ENCODE data around the gene GABPA. TPM values are rescaled to one million over a fixed set of nuclear protein-coding genes. Genes with fewer than 3 reads are reported as not detected.
"Not testable (repeated sequence)": the region's sequence is repeated elsewhere in the genome, so short reads cannot be mapped to it uniquely, and the experiment has no call there.

The GABPA gene
- total RNA-seq (10 to 100 TPM; 23.1 to 31.9 (median 29.4) TPM), polyA plus RNA-seq (10 to 100 TPM; 21.7 to 22.0 TPM), total RNA-seq (33.5 reads per million, percentile 62 among the genes with 10 or more reads in this experiment)

DNA sequence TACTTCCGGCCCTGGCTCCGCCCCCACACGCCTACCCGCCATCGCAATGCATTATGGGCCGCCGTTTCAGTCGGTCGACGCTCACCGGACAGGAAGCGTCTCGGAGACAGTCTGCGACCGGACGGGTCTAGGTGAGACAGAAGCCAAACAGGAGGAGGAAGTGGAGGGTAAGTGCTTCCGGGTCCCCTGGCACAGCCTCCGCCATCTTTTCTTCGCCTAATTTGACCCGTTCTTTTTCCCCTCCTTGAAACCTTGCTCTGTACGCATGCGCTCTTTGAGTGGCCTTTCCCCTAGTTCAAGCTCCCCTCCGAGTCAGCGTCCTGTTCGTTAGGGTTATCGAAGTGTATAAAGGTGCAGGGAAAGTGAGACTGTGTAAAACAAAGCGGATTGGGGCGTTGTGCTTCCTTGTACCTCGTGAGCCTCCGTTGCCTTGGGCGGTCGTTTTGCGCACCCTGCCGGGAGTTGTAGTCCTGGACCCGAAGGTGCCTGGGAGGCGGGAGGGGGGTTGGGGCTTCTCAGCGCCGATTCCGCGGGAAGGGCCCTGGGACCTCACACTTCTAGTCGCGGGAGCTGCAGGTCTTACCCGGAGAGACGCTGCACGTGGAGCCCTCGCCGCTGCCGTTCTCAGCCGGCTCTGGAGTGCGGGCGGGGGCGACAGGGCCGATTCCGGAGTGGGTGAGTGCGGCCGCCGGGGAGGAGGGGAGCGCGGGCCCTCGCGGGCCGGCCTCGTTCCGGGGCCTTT, at the start of gene GABPA, which contains the start of gene ATP5PF:
TSS of gene GABPA (plus strand) at position 69 of the 742 bp plus-strand sequence. CDS start 6,627 bp downstream, outside the sequence.
TSS of gene ATP5PF (minus strand) at position 1 of the 742 bp plus-strand sequence. CDS start 5,110 bp downstream, outside the sequence.
- peak within 1 kb of the TSS; percentile 88 for H3K27ac ChIP-seq (ENCODE audit: low read depth, low read length)
- no peaks in the 10 kb centered on the region for H3K27me3 ChIP-seq (ENCODE audit: control insufficient read depth in 2 of 2, insufficient read depth in 2 of 2, low read length in 2 of 2)
- H3K4me1 Mint-ChIP-seq = peaks cover 35 to 78% (median 64%) of the 10 kb centered on the region in 7 donors
- peak within 1 kb of the TSS; percentile 98 to 100 (median 100) for H3K4me3 Mint-ChIP-seq
- peaks cover 0 to 9% (median 0%) of the 10 kb centered on the region in 11 donors for H3K9me3 Mint-ChIP-seq
- DNase-seq = peak; percentile 95 to 99 (median 97)
- H3K27me3 Mint-ChIP-seq = peaks cover 0 to 4% (median 0%) of the 10 kb centered on the region in 5 donors
- ATAC-seq = peak; percentile 96
- peak within 1 kb of the TSS; percentile 96 for H3K4me3 ChIP-seq (ENCODE audit: low read length)
- H3K36me3 Mint-ChIP-seq = peaks cover 0 to 13% (median 2%) of the 10 kb centered on the region in 5 donors
- peaks cover 0 to 4% (median 0%) of the 10 kb centered on the region in 3 experiments for H3K36me3 ChIP-seq (ENCODE audit: control insufficient read depth in 2 of 3, insufficient read depth in 3 of 3, low read length in 3 of 3)
- intact Hi-C loops (cut with micrococcal nuclease) = loop anchor here (1.0 to 5.0 kb wide), 14 partner anchors 22 to 436 kb away; partner anchors contain the start of genes APP (in 2 of the 2), MRPL39 (in 2 of the 2) and JAM2 (in 1 of the 2)
- CTCF ChIA-PET = interaction anchor here (0.7 to 1.1 kb wide), 4 partner anchors 12 to 436 kb away, joined by 3 to 6 read pairs (median 4); no protein-coding TSS in a partner anchor
- peaks cover 0 to 13% of the 10 kb centered on the region in 2 donors for H3K4me1 ChIP-seq (ENCODE audit: control insufficient read depth in 2 of 2, insufficient read depth in 2 of 2, low read length in 2 of 2)
- H3K27ac Mint-ChIP-seq = peak within 1 kb of the TSS; percentile 98 to 100 (median 100)
- POLR2A ChIA-PET = interaction anchor here (0.9 to 1.7 kb wide), 8 partner anchors 10 to 436 kb away, joined by 3 to 17 read pairs (median 4); partner anchors contain the start of genes APP and MRPL39
- no peaks in the 10 kb centered on the region for H3K9me3 ChIP-seq (ENCODE audit: control insufficient read depth in 2 of 3, low read length in 3 of 3)

- H3K4me1 ChIP-seq (ENCODE audit: control insufficient read depth in 2 of 2, insufficient read depth in 2 of 2, low read length in 2 of 2) = no peaks in the 10 kb centered on the region
- no peak overlapping the region for H3K27ac ChIP-seq (ENCODE audit: low read depth, low read length)
- ChIA-PET POLR2A (no interaction called here), CTCF (no interaction called here)
- H3K9me3 ChIP-seq (ENCODE audit: control insufficient read depth in 2 of 3, low read length in 3 of 3) = no peaks in the 10 kb centered on the region
- H3K27me3 Mint-ChIP-seq = peaks cover 0 to 12% (median 9%) of the 10 kb centered on the region in 5 donors
- no peaks in the 10 kb centered on the region for H3K36me3 ChIP-seq (ENCODE audit: control insufficient read depth in 2 of 3, insufficient read depth in 3 of 3, low read length in 3 of 3)
- H3K9me3 Mint-ChIP-seq = peaks cover 0 to 2% (median 0%) of the 10 kb centered on the region in 11 donors
- H3K4me3 ChIP-seq (ENCODE audit: low read length) = no peak overlapping the region
- H3K36me3 Mint-ChIP-seq = no peaks in the 10 kb centered on the region
- intact Hi-C loops (cut with micrococcal nuclease) = no loop called here
- H3K4me1 Mint-ChIP-seq = no peaks in the 10 kb centered on the region
- H3K27me3 ChIP-seq (ENCODE audit: control insufficient read depth in 2 of 2, insufficient read depth in 2 of 2, low read length in 2 of 2) = no peaks in the 10 kb centered on the region
- H3K27ac Mint-ChIP-seq = no peak overlapping the region
- no peak overlapping the region for H3K4me3 Mint-ChIP-seq
- ATAC-seq (no peak), DNase-seq (no peak)
These were observed 47.0 kb upstream of the GABPA start for GRCh38 chr21:25687787-25688186.

DNA sequence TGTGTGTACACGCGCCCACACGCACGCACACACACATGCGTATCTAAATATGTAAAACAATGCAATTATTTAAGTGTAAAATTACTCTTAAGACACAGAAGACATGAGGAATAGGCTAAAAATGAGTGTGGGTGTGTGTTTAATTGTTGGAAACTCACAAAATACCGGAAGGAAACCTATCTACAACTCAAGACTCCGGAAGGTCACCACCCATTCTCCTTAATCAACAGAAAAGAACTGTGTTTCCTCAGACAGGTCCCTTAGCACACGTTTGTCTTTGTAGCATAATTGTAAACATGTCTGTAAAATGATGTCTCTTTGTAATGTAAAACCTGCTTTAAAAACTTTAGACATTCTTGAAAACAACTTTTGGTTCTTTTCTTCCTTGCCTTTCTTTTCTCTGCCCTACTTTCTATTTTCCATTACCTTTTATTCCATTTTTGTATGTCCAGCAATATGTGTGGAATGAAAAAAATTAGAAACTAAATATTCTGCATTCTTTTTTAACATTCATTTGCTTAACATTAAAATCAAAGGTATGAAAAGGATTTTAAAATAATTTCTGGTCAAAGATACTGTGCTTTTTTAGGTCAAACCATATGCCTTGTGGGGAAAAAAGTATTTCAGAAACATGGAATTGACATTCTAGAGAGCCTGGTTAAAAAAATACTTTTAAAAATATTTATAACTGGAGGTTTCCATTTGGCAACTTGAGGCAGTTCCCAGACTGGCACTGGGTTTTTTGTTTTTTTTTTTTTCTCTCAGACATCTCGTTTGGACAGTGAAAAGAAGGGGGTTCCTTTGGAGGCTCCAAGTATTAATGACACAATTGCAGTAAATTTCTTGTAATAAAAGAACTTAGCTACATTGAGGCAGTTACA, 46.3 kb upstream of the GABPA start:
- POLR2A ChIA-PET = no interaction called here
- Mint-ChIP-seq H3K9me3 (peaks cover 0 to 2% (median 0%) of the 10 kb centered on the region in 11 donors), H3K4me1 (no peaks in the 10 kb centered on the region), H3K27ac (no peak overlapping the region), H3K4me3 (no peak overlapping the region), H3K36me3 (no peaks in the 10 kb centered on the region), H3K27me3 (peaks cover 0 to 12% (median 9%) of the 10 kb centered on the region in 5 donors)
- Histone ChIP-seq H3K27me3 (ENCODE audit: control insufficient read depth in 2 of 2, insufficient read depth in 2 of 2, low read length in 2 of 2) (no peaks in the 10 kb centered on the region), H3K27ac (ENCODE audit: low read depth, low read length) (no peak overlapping the region), H3K9me3 (ENCODE audit: control insufficient read depth in 2 of 3, low read length in 3 of 3) (no peaks in the 10 kb centered on the region), H3K4me3 (ENCODE audit: low read length) (no peak overlapping the region), H3K36me3 (ENCODE audit: control insufficient read depth in 2 of 3, insufficient read depth in 3 of 3, low read length in 3 of 3) (no peaks in the 10 kb centered on the region), H3K4me1 (ENCODE audit: control insufficient read depth in 2 of 2, insufficient read depth in 2 of 2, low read length in 2 of 2) (no peaks in the 10 kb centered on the region)
- DNase-seq (no peak), ATAC-seq (no peak)
- CTCF ChIA-PET = no interaction called here
- intact Hi-C loops (cut with micrococcal nuclease) = no loop called here

DNA sequence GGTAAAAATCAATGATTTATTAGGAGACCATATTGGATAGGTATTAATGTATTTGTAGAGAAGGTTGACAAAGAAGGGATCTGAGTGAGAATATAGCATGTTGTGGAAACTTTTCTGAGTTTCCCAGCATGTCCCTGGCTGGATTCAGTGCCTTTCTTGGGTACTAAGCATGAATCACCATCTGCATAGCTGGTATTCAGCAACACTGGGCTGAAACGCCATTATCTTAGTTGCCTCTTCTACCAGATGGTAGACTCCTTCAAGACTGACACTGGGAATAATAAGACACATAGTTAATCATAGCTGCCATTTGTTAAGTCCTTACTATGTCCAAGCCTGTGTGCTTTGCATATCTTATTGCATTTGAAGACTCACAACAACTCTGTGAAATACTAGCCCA, 45.5 kb upstream of the GABPA start:
- no peaks in the 10 kb centered on the region for H3K36me3 ChIP-seq (ENCODE audit: control insufficient read depth in 2 of 3, insufficient read depth in 3 of 3, low read length in 3 of 3)
- Mint-ChIP-seq H3K36me3 (no peaks in the 10 kb centered on the region), H3K27ac (no peak overlapping the region), H3K9me3 (peaks cover 0 to 2% (median 0%) of the 10 kb centered on the region in 11 donors), H3K4me3 (no peak overlapping the region), H3K27me3 (peaks cover 0 to 12% (median 9%) of the 10 kb centered on the region in 5 donors), H3K4me1 (no peaks in the 10 kb centered on the region)
- H3K9me3 ChIP-seq (ENCODE audit: control insufficient read depth in 2 of 3, low read length in 3 of 3) = no peaks in the 10 kb centered on the region
- no peak for ATAC-seq
- ChIA-PET CTCF (interaction anchor here (0.6 kb wide), 1 partner anchor 19 kb away, joined by 3 read pairs; no protein-coding TSS in a partner anchor), POLR2A (no interaction called here)
- H3K27me3 ChIP-seq (ENCODE audit: control insufficient read depth in 2 of 2, insufficient read depth in 2 of 2, low read length in 2 of 2) = no peaks in the 10 kb centered on the region
- intact Hi-C loops (cut with micrococcal nuclease) = no loop called here
- no peak for DNase-seq
- no peak overlapping the region for H3K27ac ChIP-seq (ENCODE audit: low read depth, low read length)
- H3K4me1 ChIP-seq (ENCODE audit: control insufficient read depth in 2 of 2, insufficient read depth in 2 of 2, low read length in 2 of 2) = no peaks in the 10 kb centered on the region
- H3K4me3 ChIP-seq (ENCODE audit: low read length) = no peak overlapping the region

DNA sequence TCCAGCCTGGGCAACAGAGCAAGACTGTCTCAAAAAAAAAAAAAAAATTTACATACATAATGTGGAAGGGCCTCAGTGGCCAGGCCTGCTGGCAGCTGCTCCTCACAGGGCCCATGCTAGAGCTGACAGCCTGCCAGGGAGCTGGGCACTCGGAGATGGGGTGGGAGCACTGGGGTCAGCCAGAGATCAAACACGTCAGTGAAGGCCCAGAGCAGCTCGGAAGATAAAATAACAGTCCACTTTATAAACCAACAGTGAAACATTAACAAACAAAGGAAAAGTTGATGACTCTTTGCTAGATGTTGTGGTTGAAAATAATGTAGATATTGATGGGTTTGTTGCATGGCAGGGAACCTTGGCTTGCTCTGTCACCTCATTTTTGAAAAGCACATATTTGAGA, 42.8 kb upstream of the GABPA start:
- Histone ChIP-seq H3K36me3 (ENCODE audit: control insufficient read depth in 2 of 3, insufficient read depth in 3 of 3, low read length in 3 of 3) (no peaks in the 10 kb centered on the region), H3K4me1 (ENCODE audit: control insufficient read depth in 2 of 2, insufficient read depth in 2 of 2, low read length in 2 of 2) (no peaks in the 10 kb centered on the region), H3K27me3 (ENCODE audit: control insufficient read depth in 2 of 2, insufficient read depth in 2 of 2, low read length in 2 of 2) (no peaks in the 10 kb centered on the region), H3K9me3 (ENCODE audit: control insufficient read depth in 2 of 3, low read length in 3 of 3) (no peaks in the 10 kb centered on the region), H3K27ac (ENCODE audit: low read depth, low read length) (no peak overlapping the region), H3K4me3 (ENCODE audit: low read length) (no peak overlapping the region)
- intact Hi-C loops (cut with micrococcal nuclease) = no loop called here
- Mint-ChIP-seq H3K27me3 (peaks cover 0 to 9% (median 5%) of the 10 kb centered on the region in 5 donors), H3K27ac (no peak overlapping the region), H3K4me1 (no peaks in the 10 kb centered on the region), H3K36me3 (no peaks in the 10 kb centered on the region), H3K4me3 (no peak overlapping the region), H3K9me3 (peaks cover 0 to 2% (median 0%) of the 10 kb centered on the region in 11 donors)
- POLR2A ChIA-PET = no interaction called here
- ATAC-seq (no peak), DNase-seq (no peak)
- CTCF ChIA-PET = no interaction called here

- H3K36me3 ChIP-seq (ENCODE audit: control insufficient read depth in 2 of 3, insufficient read depth in 3 of 3, low read length in 3 of 3); H3K27ac ChIP-seq (ENCODE audit: low read depth, low read length); H3K9me3 Mint-ChIP-seq; H3K9me3 ChIP-seq (ENCODE audit: control insufficient read depth in 2 of 3, low read length in 3 of 3); H3K4me1 Mint-ChIP-seq; DNase-seq; CTCF ChIA-PET; H3K27me3 ChIP-seq (ENCODE audit: control insufficient read depth in 2 of 2, insufficient read depth in 2 of 2, low read length in 2 of 2); H3K27ac Mint-ChIP-seq; H3K4me3 ChIP-seq (ENCODE audit: low read length); intact Hi-C loops (cut with micrococcal nuclease); H3K27me3 Mint-ChIP-seq; H3K4me1 ChIP-seq (ENCODE audit: control insufficient read depth in 2 of 2, insufficient read depth in 2 of 2, low read length in 2 of 2); H3K4me3 Mint-ChIP-seq; H3K36me3 Mint-ChIP-seq; ATAC-seq; POLR2A ChIA-PET: not testable (repeated sequence)
These were observed 39.3 kb upstream of the GABPA start for GRCh38 chr21:25695461-25695860.

Data from naive thymus-derived CD4-positive, alpha-beta T cell (primary cell).